NCI-H774 (cell line): ENCODE measurements around the gene TSPY2.
"Not testable (repeated sequence)": the region's sequence is repeated elsewhere in the genome, so short reads cannot be mapped to it uniquely, and the experiment has no call there.

ENCODE experiments used
- DNase-seq: peaks from one replicate; lab custom pipeline; 2025; lab: John Stamatoyannopoulos, UW

TSPY2 gene

GRCh38 chrY:6245923-6246322, at the start of gene TSPY2:
Gene TSPY2 (plus strand): TSS chrY:6246223. CDS start chrY:6246269, 46 bp downstream.
- not testable (repeated sequence) for DNase-seq

GRCh38 chrY:6209565-6209964, 36.5 kb upstream of the TSPY2 start:
- DNase-seq, result not testable (repeated sequence)

- not testable (repeated sequence) for DNase-seq
Observed at GRCh38 chrY:6217045-6217444, 29.0 kb upstream of the TSPY2 start.

- DNase-seq, result not testable (repeated sequence)
Observed at GRCh38 chrY:6269839-6270238, 23.8 kb downstream of the TSPY2 start.
